Panc1 (cell line): ENCODE measurements around the gene EFCAB8. TPM values are rescaled to one million over a fixed set of nuclear protein-coding genes. Genes with fewer than 3 reads are reported as not detected.

Source experiments
- ATAC-seq: fragments of 200-7000 bp; cut with Tn5 transposase; 2 replicates; pipeline ENCODE4 v1.9.1; 2020; ENCODE audit warnings: mild to moderate bottlenecking, moderate library complexity
- BruUV-seq: library from RNA; stranded (reverse); fragments of 400-500 nt; replicated peaks from 2 replicates; lab custom pipeline; 2021; lab: Mats Ljungman, UMichigan
- CTCF ChIA-PET: fragments of 300-600 bp; sonication (Branson Sonifier 250); formaldehyde crosslinking; loops from one replicate; lab custom pipeline; 2022; ENCODE audit warnings: antibody characterized with exemption; lab: Charles Lee
- POLR2A ChIA-PET: fragments of 300-600 bp; sonication (Branson Sonifier 250); formaldehyde crosslinking; loops from one replicate; lab custom pipeline; 2022; ENCODE audit warnings: antibody characterized with exemption; lab: Charles Lee
- DNase-seq: peaks from one replicate; pipeline ENCODE4 v3.0.0-alpha.2; 2010; ENCODE audit warnings: low read depth, low spot score
- H3K27ac ChIP-seq: 2 replicates; pipeline ENCODE4 v1.5.1; 2011; ENCODE audit warnings: mild to moderate bottlenecking, low read length, inconsistent platforms
- H3K27me3 ChIP-seq: fragments of 200-500 bp; sonication (Bioruptor generic); 2 replicates; pipeline ENCODE4 v1.6.0; 2014; ENCODE audit warnings: low read length, inconsistent platforms; ENCODE audit not compliant: control insufficient read depth, insufficient read depth
- H3K36me3 ChIP-seq: fragments of 200-500 bp; sonication (Bioruptor generic); 2 replicates; pipeline ENCODE4 v1.5.1; 2014; ENCODE audit warnings: inconsistent platforms, mild to moderate bottlenecking, low read length, moderate library complexity; ENCODE audit not compliant: control insufficient read depth, insufficient read depth
- H3K4me1 ChIP-seq: 2 replicates; pipeline ENCODE4 v1.5.1; 2011; ENCODE audit warnings: inconsistent platforms, mild to moderate bottlenecking, low read length, moderate library complexity; ENCODE audit not compliant: control insufficient read depth, insufficient read depth
- H3K4me3 ChIP-seq, 2 experiments: 2 replicates each; pipeline ENCODE4 v1.5.1; 2011 to 2012; ENCODE audit warnings: low read depth in 2 of 2, low read length in 2 of 2, mild to moderate bottlenecking in 2 of 2, inconsistent platforms in 1 of 2, moderate library complexity in 1 of 2
- H3K9me3 ChIP-seq: fragments of 200-500 bp; sonication (Bioruptor generic); 2 replicates; pipeline ENCODE4 v1.5.1; 2014; ENCODE audit warnings: low read depth, mild to moderate bottlenecking, inconsistent platforms, low read length, moderate library complexity; ENCODE audit not compliant: control insufficient read depth, insufficient read depth
- CTCF ChIP-seq: fragments of 450-650 bp; IDR thresholded peaks from 2 replicates; pipeline ENCODE4 v1.5.1; 2017; ENCODE audit warnings: mild to moderate bottlenecking
- POLR2AphosphoS5 ChIP-seq: IDR thresholded peaks from 2 replicates; pipeline ENCODE4 v1.6.1; 2012; ENCODE audit warnings: mild to moderate bottlenecking, low read depth, low read length, moderate library complexity
- REST ChIP-seq, 2 experiments: IDR thresholded peaks; 2 replicates each; pipeline ENCODE4 v1.6.1; 2011 to 2012; ENCODE audit warnings: low read depth in 2 of 2, control low read depth in 1 of 2, low read length in 1 of 2, mild to moderate bottlenecking in 1 of 2, moderate library complexity in 1 of 2; ENCODE audit not compliant: insufficient read depth in 1 of 2
- SIN3A ChIP-seq: IDR thresholded peaks from 2 replicates; pipeline ENCODE4 v1.6.1; 2012; ENCODE audit warnings: low read depth, mild to moderate bottlenecking, low read length, moderate library complexity, borderline replicate concordance; ENCODE audit not compliant: insufficient read depth
- TCF7L2 ChIP-seq: IDR thresholded peaks from 2 replicates; pipeline ENCODE4 v1.6.1; 2011; ENCODE audit warnings: mild to moderate bottlenecking, low read depth, low read length, inconsistent platforms
- in situ Hi-C: cut with HindIII; loops from 2 replicates; pipeline ENCODE4 v1.10.0; 2016; ENCODE audit warnings: low sequenced_read_pairs, low pct_unique_long_range_greater_than_20kb
- intact Hi-C: fragments of 100-400 bp; cut with micrococcal nuclease; formaldehyde crosslinking; loops from one replicate; pipeline ENCODE4 v1.10.0; 2022; ENCODE audit not compliant: unreplicated experiment
- total RNA-seq: library from RNA; stranded (reverse); gene quantifications from one replicate; pipeline ENCODE4 v1.2.1, GENCODE V29; 2021; ENCODE audit not compliant: unreplicated experiment

EFCAB8 gene
- total RNA-seq, 1 experiment from 2014 or later, result 1.1 TPM

- in situ Hi-C loops, result no loop called here
- peaks cover 24% of the 10 kb centered on the region for H3K4me1 ChIP-seq
- no peak for ATAC-seq
Observed at GRCh38 chr20:32823737-32824588, 34.8 kb upstream of the EFCAB8 start.

More at GRCh38 chr20:32823737-32824588, 34.8 kb upstream of the EFCAB8 start:
- no peaks in the 10 kb centered on the region for H3K27me3 ChIP-seq
- CTCF ChIA-PET, result no interaction called here
- intact Hi-C loops, result no loop called here
- no peaks in the 10 kb centered on the region; the same call in 1 of the 2 replicates for H3K36me3 ChIP-seq
- POLR2A ChIA-PET, result no interaction called here
- H3K9me3 ChIP-seq, result no peaks in the 10 kb centered on the region
- TF ChIP-seq TCF7L2, result no peak
- no peak for TF ChIP-seq SIN3A
- TF ChIP-seq POLR2AphosphoS5, result no peak
- no peak for TF ChIP-seq REST (IDR thresholded peaks at IDR 0.05; ENCODE audit: insufficient read depth in 1 of 2, low read depth in 2 of 2, low read length in 1 of 2)
- TF ChIP-seq CTCF, result no peak
- no peak overlapping the region for H3K4me3 ChIP-seq
- BruUV-seq, result no TSS peak
- H3K27ac ChIP-seq, result no peak overlapping the region
- DNase-seq, result no peak
